Measurements from ENCODE around the gene CNN2. TPM values are rescaled to one million over a fixed set of nuclear protein-coding genes. Genes with fewer than 3 reads are reported as not detected.

CNN2 gene
- total and polyA plus RNA-seq, 2 of the 13 experiments (the other 11 are each of a cell fraction or from before 2014, with no cell fraction given), result 63.6 to 70.0 TPM

DNA sequence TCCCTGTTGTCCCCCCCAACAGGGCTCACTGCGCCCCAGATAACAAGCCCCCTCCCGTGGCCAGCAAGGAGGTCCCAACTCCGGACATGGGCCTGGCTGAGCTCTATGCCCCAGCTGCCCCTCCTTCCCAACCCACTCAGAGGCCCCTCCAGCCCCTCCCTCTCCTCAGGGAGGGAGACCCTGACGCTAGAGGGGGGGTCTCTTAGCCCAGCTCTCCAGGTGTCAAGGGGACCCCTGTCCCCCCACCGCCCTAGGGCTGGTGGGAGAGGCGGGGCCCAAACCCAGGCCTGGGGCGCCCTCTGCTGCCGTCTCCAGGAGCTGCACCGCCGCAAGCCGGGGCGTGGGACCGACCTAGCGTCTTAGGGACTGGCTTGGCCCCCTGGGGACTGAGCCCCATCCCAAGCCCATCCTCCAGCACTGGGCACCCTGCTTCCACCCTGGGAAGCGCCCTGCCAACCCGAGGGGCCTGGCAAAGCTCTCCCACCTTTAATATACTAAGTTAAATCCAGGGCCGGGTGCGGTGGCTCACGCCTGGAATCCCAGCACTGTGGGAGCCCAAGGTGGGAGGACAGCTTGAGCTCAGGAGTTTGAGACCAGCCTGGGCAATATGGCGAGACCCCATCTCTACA lies 24.8 kb upstream of the CNN2 start (continued):
- TF ChIP-seq ZFP37 (CRISPR knock-in tag; IDR thresholded peaks at IDR 0.05; ENCODE audit: borderline replicate concordance) (no peak), SALL1 (CRISPR knock-in tag; IDR thresholded peaks at IDR 0.05) (peak; percentile 33; the same call in 1 of the 2 replicates), RAD21 (CRISPR knock-in tag; IDR thresholded peaks at IDR 0.05) (peak; percentile 93), ZNF605 (CRISPR knock-in tag; IDR thresholded peaks at IDR 0.05) (no peak), YY1 (IDR thresholded peaks at IDR 0.05; ENCODE audit: insufficient read depth, insufficient replicate concordance, low read depth, low read length) (peak; percentile 22), ATF7-NPFF (CRISPR knock-in tag; IDR thresholded peaks at IDR 0.05; ENCODE audit: low read depth) (no peak)
- TF ChIP-seq, protein P1, sequence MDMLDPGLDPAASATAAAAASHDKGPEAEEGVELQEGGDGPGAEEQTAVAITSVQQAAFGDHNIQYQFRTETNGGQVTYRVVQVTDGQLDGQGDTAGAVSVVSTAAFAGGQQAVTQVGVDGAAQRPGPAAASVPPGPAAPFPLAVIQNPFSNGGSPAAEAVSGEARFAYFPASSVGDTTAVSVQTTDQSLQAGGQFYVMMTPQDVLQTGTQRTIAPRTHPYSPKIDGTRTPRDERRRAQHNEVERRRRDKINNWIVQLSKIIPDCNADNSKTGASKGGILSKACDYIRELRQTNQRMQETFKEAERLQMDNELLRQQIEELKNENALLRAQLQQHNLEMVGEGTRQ (IDR thresholded peaks at IDR 0.05; ENCODE audit: low read depth, low read length), result no peak
- TF ChIP-seq, protein P1 (CRISPR knock-in tag; IDR thresholded peaks at IDR 0.05; ENCODE audit: borderline replicate concordance), result no peak
- TF ChIP-seq, protein P2, sequence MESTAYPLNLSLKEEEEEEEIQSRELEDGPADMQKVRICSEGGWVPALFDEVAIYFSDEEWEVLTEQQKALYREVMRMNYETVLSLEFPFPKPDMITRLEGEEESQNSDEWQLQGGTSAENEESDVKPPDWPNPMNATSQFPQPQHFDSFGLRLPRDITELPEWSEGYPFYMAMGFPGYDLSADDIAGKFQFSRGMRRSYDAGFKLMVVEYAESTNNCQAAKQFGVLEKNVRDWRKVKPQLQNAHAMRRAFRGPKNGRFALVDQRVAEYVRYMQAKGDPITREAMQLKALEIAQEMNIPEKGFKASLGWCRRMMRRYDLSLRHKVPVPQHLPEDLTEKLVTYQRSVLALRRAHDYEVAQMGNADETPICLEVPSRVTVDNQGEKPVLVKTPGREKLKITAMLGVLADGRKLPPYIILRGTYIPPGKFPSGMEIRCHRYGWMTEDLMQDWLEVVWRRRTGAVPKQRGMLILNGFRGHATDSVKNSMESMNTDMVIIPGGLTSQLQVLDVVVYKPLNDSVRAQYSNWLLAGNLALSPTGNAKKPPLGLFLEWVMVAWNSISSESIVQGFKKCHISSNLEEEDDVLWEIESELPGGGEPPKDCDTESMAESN (CRISPR knock-in tag; conservative IDR thresholded peaks at IDR 0.05), result 0 out of 2 replicates have a peak, but pooled peaks have one; percentile 45
- TF ChIP-seq, protein P3, sequence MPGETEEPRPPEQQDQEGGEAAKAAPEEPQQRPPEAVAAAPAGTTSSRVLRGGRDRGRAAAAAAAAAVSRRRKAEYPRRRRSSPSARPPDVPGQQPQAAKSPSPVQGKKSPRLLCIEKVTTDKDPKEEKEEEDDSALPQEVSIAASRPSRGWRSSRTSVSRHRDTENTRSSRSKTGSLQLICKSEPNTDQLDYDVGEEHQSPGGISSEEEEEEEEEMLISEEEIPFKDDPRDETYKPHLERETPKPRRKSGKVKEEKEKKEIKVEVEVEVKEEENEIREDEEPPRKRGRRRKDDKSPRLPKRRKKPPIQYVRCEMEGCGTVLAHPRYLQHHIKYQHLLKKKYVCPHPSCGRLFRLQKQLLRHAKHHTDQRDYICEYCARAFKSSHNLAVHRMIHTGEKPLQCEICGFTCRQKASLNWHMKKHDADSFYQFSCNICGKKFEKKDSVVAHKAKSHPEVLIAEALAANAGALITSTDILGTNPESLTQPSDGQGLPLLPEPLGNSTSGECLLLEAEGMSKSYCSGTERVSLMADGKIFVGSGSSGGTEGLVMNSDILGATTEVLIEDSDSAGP (CRISPR knock-in tag; IDR thresholded peaks at IDR 0.05; ENCODE audit: borderline replicate concordance), result peak; percentile 26; the same call in 1 of the 2 replicates
- TF ChIP-seq, protein P4, sequence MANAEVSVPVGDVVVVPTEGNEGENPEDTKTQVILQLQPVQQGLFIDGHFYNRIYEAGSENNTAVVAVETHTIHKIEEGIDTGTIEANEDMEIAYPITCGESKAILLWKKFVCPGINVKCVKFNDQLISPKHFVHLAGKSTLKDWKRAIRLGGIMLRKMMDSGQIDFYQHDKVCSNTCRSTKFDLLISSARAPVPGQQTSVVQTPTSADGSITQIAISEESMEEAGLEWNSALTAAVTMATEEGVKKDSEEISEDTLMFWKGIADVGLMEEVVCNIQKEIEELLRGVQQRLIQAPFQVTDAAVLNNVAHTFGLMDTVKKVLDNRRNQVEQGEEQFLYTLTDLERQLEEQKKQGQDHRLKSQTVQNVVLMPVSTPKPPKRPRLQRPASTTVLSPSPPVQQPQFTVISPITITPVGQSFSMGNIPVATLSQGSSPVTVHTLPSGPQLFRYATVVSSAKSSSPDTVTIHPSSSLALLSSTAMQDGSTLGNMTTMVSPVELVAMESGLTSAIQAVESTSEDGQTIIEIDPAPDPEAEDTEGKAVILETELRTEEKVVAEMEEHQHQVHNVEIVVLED (CRISPR knock-in tag; IDR thresholded peaks at IDR 0.05; ENCODE audit: borderline replicate concordance), result no peak
- TF ChIP-seq, protein P5, sequence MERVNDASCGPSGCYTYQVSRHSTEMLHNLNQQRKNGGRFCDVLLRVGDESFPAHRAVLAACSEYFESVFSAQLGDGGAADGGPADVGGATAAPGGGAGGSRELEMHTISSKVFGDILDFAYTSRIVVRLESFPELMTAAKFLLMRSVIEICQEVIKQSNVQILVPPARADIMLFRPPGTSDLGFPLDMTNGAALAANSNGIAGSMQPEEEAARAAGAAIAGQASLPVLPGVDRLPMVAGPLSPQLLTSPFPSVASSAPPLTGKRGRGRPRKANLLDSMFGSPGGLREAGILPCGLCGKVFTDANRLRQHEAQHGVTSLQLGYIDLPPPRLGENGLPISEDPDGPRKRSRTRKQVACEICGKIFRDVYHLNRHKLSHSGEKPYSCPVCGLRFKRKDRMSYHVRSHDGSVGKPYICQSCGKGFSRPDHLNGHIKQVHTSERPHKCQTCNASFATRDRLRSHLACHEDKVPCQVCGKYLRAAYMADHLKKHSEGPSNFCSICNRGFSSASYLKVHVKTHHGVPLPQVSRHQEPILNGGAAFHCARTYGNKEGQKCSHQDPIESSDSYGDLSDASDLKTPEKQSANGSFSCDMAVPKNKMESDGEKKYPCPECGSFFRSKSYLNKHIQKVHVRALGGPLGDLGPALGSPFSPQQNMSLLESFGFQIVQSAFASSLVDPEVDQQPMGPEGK (CRISPR knock-in tag; IDR thresholded peaks at IDR 0.05), result peak; percentile 73; the same call in 1 of the 2 replicates
- TF ChIP-seq, protein P6, sequence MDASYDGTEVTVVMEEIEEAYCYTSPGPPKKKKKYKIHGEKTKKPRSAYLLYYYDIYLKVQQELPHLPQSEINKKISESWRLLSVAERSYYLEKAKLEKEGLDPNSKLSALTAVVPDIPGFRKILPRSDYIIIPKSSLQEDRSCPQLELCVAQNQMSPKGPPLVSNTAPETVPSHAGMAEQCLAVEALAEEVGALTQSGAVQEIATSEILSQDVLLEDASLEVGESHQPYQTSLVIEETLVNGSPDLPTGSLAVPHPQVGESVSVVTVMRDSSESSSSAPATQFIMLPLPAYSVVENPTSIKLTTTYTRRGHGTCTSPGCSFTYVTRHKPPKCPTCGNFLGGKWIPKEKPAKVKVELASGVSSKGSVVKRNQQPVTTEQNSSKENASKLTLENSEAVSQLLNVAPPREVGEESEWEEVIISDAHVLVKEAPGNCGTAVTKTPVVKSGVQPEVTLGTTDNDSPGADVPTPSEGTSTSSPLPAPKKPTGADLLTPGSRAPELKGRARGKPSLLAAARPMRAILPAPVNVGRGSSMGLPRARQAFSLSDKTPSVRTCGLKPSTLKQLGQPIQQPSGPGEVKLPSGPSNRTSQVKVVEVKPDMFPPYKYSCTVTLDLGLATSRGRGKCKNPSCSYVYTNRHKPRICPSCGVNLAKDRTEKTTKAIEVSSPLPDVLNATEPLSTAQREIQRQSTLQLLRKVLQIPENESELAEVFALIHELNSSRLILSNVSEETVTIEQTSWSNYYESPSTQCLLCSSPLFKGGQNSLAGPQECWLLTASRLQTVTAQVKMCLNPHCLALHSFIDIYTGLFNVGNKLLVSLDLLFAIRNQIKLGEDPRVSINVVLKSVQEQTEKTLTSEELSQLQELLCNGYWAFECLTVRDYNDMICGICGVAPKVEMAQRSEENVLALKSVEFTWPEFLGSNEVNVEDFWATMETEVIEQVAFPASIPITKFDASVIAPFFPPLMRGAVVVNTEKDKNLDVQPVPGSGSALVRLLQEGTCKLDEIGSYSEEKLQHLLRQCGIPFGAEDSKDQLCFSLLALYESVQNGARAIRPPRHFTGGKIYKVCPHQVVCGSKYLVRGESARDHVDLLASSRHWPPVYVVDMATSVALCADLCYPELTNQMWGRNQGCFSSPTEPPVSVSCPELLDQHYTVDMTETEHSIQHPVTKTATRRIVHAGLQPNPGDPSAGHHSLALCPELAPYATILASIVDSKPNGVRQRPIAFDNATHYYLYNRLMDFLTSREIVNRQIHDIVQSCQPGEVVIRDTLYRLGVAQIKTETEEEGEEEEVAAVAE (CRISPR knock-in tag; IDR thresholded peaks at IDR 0.05; ENCODE audit: borderline replicate concordance), result no peak

All from HepG2 (cell line).